Hepatocyte (in vitro differentiated cells): ENCODE data around the gene TMCO4.

Experiments
- CTCF ChIP-seq: fragments of 200-600 bp; sonication (generic); IDR thresholded peaks from 2 replicates; pipeline ENCODE4 v1.5.1; 2016; ENCODE audit warnings: antibody characterized with exemption, mild to moderate bottlenecking; ENCODE audit not compliant: poor library complexity
- EZH2 ChIP-seq: fragments of 200-600 bp; sonication (generic); IDR thresholded peaks from 2 replicates; pipeline ENCODE4 v1.6.1; 2016; ENCODE audit warnings: antibody characterized with exemption, mild to moderate bottlenecking, borderline replicate concordance

- TF ChIP-seq CTCF (no peak), EZH2 (no peak)
Observed at GRCh38 chr1:19759740-19760089, 40.0 kb downstream of the TMCO4 start.
